HT-29 (cell line): ENCODE measurements around the gene TRIO. TPM values are rescaled to one million over a fixed set of nuclear protein-coding genes. Genes with fewer than 3 reads are reported as not detected.

Experiments
- DNase-seq: peaks from one replicate; pipeline ENCODE4 v3.0.0-alpha.2; 2015; ENCODE audit warnings: low spot score
- total RNA-seq: library from RNA; depleted of rRNA; stranded (reverse); fragments of >200 nt; shearing (Covaris generic); gene quantifications from 2 replicates; pipeline ENCODE4 v1.2.3, GENCODE V29; 2014

TRIO gene
- total RNA-seq, 1 experiment from 2014 or later: 104 TPM

GRCh38 chr5:14225173-14225834, 82.2 kb downstream of the TRIO start:
- no peak for DNase-seq

GRCh38 chr5:14226149-14226548, 83.0 kb downstream of the TRIO start:
- no peak for DNase-seq

GRCh38 chr5:14226554-14226953, 83.4 kb downstream of the TRIO start:
- no peak for DNase-seq

GRCh38 chr5:14226992-14227391, 83.8 kb downstream of the TRIO start:
- DNase-seq: no peak

GRCh38 chr5:14227513-14227912, 84.4 kb downstream of the TRIO start:
- no peak for DNase-seq

- no peak for DNase-seq
These were observed 85.1 kb downstream of the TRIO start for GRCh38 chr5:14228219-14228618.

GRCh38 chr5:14229181-14229580, 86.0 kb downstream of the TRIO start:
- DNase-seq: no peak

- DNase-seq: no peak
These were observed 86.6 kb downstream of the TRIO start for GRCh38 chr5:14229734-14230133.

GRCh38 chr5:14231156-14231555, 88.0 kb downstream of the TRIO start:
- no peak for DNase-seq

GRCh38 chr5:14231890-14232289, 88.7 kb downstream of the TRIO start:
- no peak for DNase-seq

GRCh38 chr5:14234204-14234603, 91.1 kb downstream of the TRIO start:
- no peak for DNase-seq

- no peak for DNase-seq
These were observed 92.7 kb downstream of the TRIO start for GRCh38 chr5:14235872-14236271.

- no peak for DNase-seq
These were observed 93.6 kb downstream of the TRIO start for GRCh38 chr5:14236757-14237156.

GRCh38 chr5:14237317-14238086, 94.4 kb downstream of the TRIO start:
- DNase-seq: no peak

- DNase-seq: no peak
These were observed 95.1 kb downstream of the TRIO start for GRCh38 chr5:14238272-14238671.

- DNase-seq: no peak
These were observed 96.3 kb downstream of the TRIO start for GRCh38 chr5:14239404-14239803.

- no peak for DNase-seq
These were observed 96.8 kb downstream of the TRIO start for GRCh38 chr5:14239951-14240350.

- DNase-seq: no peak
These were observed 97.2 kb downstream of the TRIO start for GRCh38 chr5:14240359-14240758.

GRCh38 chr5:14241141-14241540, 98.0 kb downstream of the TRIO start:
- no peak for DNase-seq

- DNase-seq: no peak
These were observed 99.3 kb downstream of the TRIO start for GRCh38 chr5:14242447-14242846.

- no peak for DNase-seq
These were observed 99.8 kb downstream of the TRIO start for GRCh38 chr5:14242871-14243383.

- no peak for DNase-seq
These were observed 100.6 kb downstream of the TRIO start for GRCh38 chr5:14243766-14244165.

- no peak for DNase-seq
These were observed 101.6 kb downstream of the TRIO start for GRCh38 chr5:14244721-14245120.
